PC-3 (cell line): Measurements from ENCODE around the gene ARHGEF26. TPM values are rescaled to one million over a fixed set of nuclear protein-coding genes. Genes with fewer than 3 reads are reported as not detected.
A peak's percentile ranks its signal among the peaks of the same experiment; 100 is the strongest.
"Not testable (repeated sequence)": the region's sequence is repeated elsewhere in the genome, so short reads cannot be mapped to it uniquely, and the experiment has no call there.

Source experiments
- ATAC-seq: fragments of 200-7000 bp; cut with Tn5 transposase; 2 replicates; pipeline ENCODE4 v1.9.1; 2020; ENCODE audit warnings: mild to moderate bottlenecking, moderate library complexity
- BruUV-seq: library from RNA; stranded (reverse); fragments of 400-500 nt; replicated peaks from 2 replicates; lab custom pipeline; 2021; lab: Mats Ljungman, UMichigan
- CTCF ChIA-PET: fragments of 300-600 bp; sonication (Branson Sonifier 250); formaldehyde crosslinking; loops from one replicate; lab custom pipeline; 2022; ENCODE audit warnings: antibody characterized with exemption; lab: Charles Lee
- POLR2A ChIA-PET: fragments of 300-600 bp; sonication (Branson Sonifier 250); formaldehyde crosslinking; loops from one replicate; lab custom pipeline; 2022; ENCODE audit warnings: antibody characterized with exemption; ENCODE audit not compliant: unreplicated experiment; lab: Charles Lee
- DNase-seq: peaks from one replicate; pipeline ENCODE4 v3.0.0-alpha.2; 2015
- H2AFZ ChIP-seq: fragments of 300-600 bp; sonication (generic); 2 replicates; pipeline ENCODE4 v1.6.0; 2016; ENCODE audit warnings: antibody characterized with exemption, low read length
- H3F3A ChIP-seq: fragments of 300-600 bp; sonication (generic); one replicate; pipeline ENCODE4 v1.6.0; 2017; ENCODE audit warnings: antibody characterized with exemption, low read length, control low read depth, mild to moderate bottlenecking; ENCODE audit not compliant: unreplicated experiment
- H3K27ac ChIP-seq: fragments of 300-600 bp; sonication (generic); 2 replicates; pipeline ENCODE4 v1.5.1; 2016; ENCODE audit warnings: mild to moderate bottlenecking, low read length
- H3K27me3 ChIP-seq: fragments of 300-600 bp; sonication (generic); 2 replicates; pipeline ENCODE4 v1.6.1; 2016; ENCODE audit warnings: low read length, mixed read lengths
- H3K36me3 ChIP-seq: fragments of 300-600 bp; sonication (generic); 2 replicates; pipeline ENCODE4 v1.6.1; 2016; ENCODE audit warnings: low read depth, mixed run types, low read length, mixed read lengths
- H3K4me1 ChIP-seq: fragments of 300-600 bp; sonication (generic); 2 replicates; pipeline ENCODE4 v1.5.1; 2016; ENCODE audit warnings: low read length; ENCODE audit not compliant: insufficient read depth
- H3K4me2 ChIP-seq: fragments of 300-600 bp; sonication (generic); 2 replicates; pipeline ENCODE4 v1.6.0; 2016; ENCODE audit warnings: low read length
- H3K4me3 ChIP-seq: fragments of 300-600 bp; sonication (generic); 2 replicates; pipeline ENCODE4 v1.5.1; 2016; ENCODE audit warnings: mild to moderate bottlenecking, low read length, mixed read lengths
- H3K79me2 ChIP-seq: fragments of 300-600 bp; sonication (generic); 2 replicates; pipeline ENCODE4 v1.6.1; 2017; ENCODE audit warnings: low read length, mixed read lengths
- H3K9ac ChIP-seq: fragments of 300-600 bp; sonication (generic); 2 replicates; pipeline ENCODE4 v1.6.0; 2016; ENCODE audit warnings: mild to moderate bottlenecking, low read length
- H3K9me2 ChIP-seq: fragments of 300-600 bp; sonication (generic); replicated peaks from 2 replicates; pipeline ENCODE4 v1.6.1; 2016; ENCODE audit warnings: mixed run types, low read length, mixed read lengths
- H3K9me3 ChIP-seq: fragments of 300-600 bp; sonication (generic); 2 replicates; pipeline ENCODE4 v1.6.1; 2016; ENCODE audit warnings: low read length, mixed read lengths
- H4K20me1 ChIP-seq: fragments of 300-600 bp; sonication (generic); 2 replicates; pipeline ENCODE4 v1.6.1; 2016; ENCODE audit warnings: low read length, mixed read lengths
- CTCF ChIP-seq: fragments of 300-600 bp; sonication (generic); conservative IDR thresholded peaks from 2 replicates; pipeline ENCODE4 v1.5.1; 2017; ENCODE audit warnings: antibody characterized with exemption, low read depth, mild to moderate bottlenecking, low read length
- EZH2 ChIP-seq: fragments of 300-600 bp; sonication (generic); IDR thresholded peaks from one replicate; pipeline ENCODE4 v1.6.1; 2017; ENCODE audit warnings: antibody characterized with exemption, mild to moderate bottlenecking, low read length; ENCODE audit not compliant: unreplicated experiment
- intact Hi-C: fragments of 100-400 bp; cut with micrococcal nuclease; formaldehyde crosslinking; loops from 2 replicates; pipeline ENCODE4 v1.9.0; 2023
- total RNA-seq: library from RNA; depleted of rRNA; stranded (reverse); fragments of >200 nt; gene quantifications from 2 replicates; pipeline ENCODE4 v1.2.3, GENCODE V29; 2014

Gene ARHGEF26
- total RNA-seq, 1 experiment from 2014 or later, result 5.0 TPM

- H3K4me3 ChIP-seq, result no peak overlapping the region
- H3K27me3 ChIP-seq, result no peaks in the 10 kb centered on the region
- DNase-seq (peak; percentile 69), ATAC-seq (peak; percentile 56)
- H2AFZ ChIP-seq, result no peak overlapping the region
- intact Hi-C loops, result no loop called here
- no peak overlapping the region for H3K9ac ChIP-seq
- no peaks in the 10 kb centered on the region for H3F3A ChIP-seq
- no peaks in the 10 kb centered on the region for H3K36me3 ChIP-seq
- POLR2A ChIA-PET, result no interaction called here
- TF ChIP-seq EZH2, result no peak
- no peak for TF ChIP-seq CTCF
- no peak overlapping the region for H3K27ac ChIP-seq
- H3K79me2 ChIP-seq, result no peaks in the 10 kb centered on the region
- CTCF ChIA-PET, result no interaction called here
- no peaks in the 10 kb centered on the region for H3K9me2 ChIP-seq
- BruUV-seq, result no TSS peak
- H3K4me1 ChIP-seq, result peaks cover 33% of the 10 kb centered on the region
- no peaks in the 10 kb centered on the region for H3K9me3 ChIP-seq
- no peaks in the 10 kb centered on the region for H4K20me1 ChIP-seq
- peak overlapping the region; percentile 1; the same call in 1 of the 2 replicates for H3K4me2 ChIP-seq
These were observed 35.4 kb upstream of the ARHGEF26 start for GRCh38 chr3:154085799-154086198.

DNA sequence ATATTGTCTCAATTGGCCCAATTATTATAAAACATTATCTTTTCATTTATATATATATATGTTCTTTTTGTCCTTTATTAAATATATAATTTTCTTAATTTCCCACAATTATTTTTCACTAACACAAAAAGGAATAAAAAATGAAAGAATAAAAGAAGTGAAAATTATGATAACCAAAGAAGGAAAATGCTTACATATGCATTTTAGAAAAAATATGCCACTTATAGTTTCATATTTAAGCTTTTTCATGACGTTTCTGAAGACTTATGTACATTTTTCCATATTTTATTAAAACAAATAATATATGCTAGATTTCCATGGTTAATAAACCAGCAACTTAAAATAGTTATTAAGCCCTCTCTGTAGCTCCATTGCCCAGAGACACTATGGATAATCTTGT is 34.9 kb upstream of the ARHGEF26 start:
- no peak overlapping the region for H3K9ac ChIP-seq
- no peak overlapping the region for H3K4me3 ChIP-seq
- no peak for TF ChIP-seq EZH2
- TF ChIP-seq CTCF, result no peak
- BruUV-seq, result no TSS peak
- no peak overlapping the region for H2AFZ ChIP-seq
- ChIA-PET CTCF (no interaction called here), POLR2A (no interaction called here)
- H3K4me2 ChIP-seq, result no peak overlapping the region
- no peaks in the 10 kb centered on the region for H3K36me3 ChIP-seq
- H3K27me3 ChIP-seq, result no peaks in the 10 kb centered on the region
- no peaks in the 10 kb centered on the region for H3F3A ChIP-seq
- H3K9me2 ChIP-seq, result no peaks in the 10 kb centered on the region
- no peak overlapping the region for H3K27ac ChIP-seq
- H3K4me1 ChIP-seq, result peaks cover 33% of the 10 kb centered on the region
- H3K9me3 ChIP-seq, result no peaks in the 10 kb centered on the region
- ATAC-seq, result no peak
- H3K79me2 ChIP-seq, result no peaks in the 10 kb centered on the region
- no peaks in the 10 kb centered on the region for H4K20me1 ChIP-seq
- no peak for DNase-seq
- intact Hi-C loops, result no loop called here

DNA sequence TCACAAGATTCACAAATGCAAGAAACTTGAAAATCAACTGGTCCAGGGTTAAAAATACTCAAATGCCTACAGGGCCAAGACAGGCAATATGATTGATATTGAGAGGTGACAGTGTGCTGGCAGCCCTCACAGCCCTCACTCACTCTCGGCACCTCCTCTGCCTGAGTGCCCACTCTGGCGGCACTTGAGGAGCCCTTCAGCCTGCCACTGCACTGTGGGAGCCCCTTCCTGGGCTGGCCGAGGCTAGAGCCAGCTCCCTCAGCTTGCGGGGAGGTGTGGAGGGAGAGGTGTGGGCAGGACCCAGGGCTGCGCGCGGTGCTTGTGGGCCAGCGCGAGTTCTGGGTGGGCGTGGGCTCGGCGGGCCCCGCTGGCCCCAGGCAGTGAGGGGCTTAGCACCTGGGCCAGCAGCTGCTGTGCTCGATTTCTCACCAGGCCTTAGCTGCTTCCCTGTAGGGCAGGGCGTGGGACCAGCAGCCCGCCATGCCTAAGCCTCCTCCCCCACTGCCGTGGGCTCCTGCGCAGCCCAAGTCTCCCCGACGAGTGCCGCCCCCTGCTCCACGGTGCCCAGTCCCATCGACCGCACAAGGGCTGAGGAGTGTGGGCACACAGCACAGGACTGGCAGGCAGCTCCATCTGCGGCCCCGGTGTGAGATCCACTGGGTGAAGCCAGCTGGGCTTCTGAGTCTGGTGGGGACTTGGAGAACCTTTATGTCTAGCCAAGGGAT is 33.3 kb upstream of the ARHGEF26 start:
- H3K27me3 ChIP-seq, POLR2A ChIA-PET, DNase-seq, H4K20me1 ChIP-seq, H3K9ac ChIP-seq, H3K79me2 ChIP-seq, H3K27ac ChIP-seq, CTCF ChIA-PET, H3K4me3 ChIP-seq, H3K9me2 ChIP-seq, BruUV-seq, H2AFZ ChIP-seq, H3K36me3 ChIP-seq, H3K9me3 ChIP-seq, intact Hi-C loops, H3K4me2 ChIP-seq, H3F3A ChIP-seq, ATAC-seq: not testable (repeated sequence)
- H3K4me1 ChIP-seq, result peaks cover 33% of the 10 kb centered on the region
